Measurements from ENCODE around the gene NCK2.

- TF ChIP-seq CTCF (IDR thresholded peaks at IDR 0.05), result no peak
- TF ChIP-seq ZFP36 (IDR thresholded peaks at IDR 0.05; ENCODE audit: borderline replicate concordance, partially characterized antibody), result no peak
- no peak for TF ChIP-seq POLR2A (IDR thresholded peaks at IDR 0.05; ENCODE audit: low read length)
- no peak for TF ChIP-seq USF2 (IDR thresholded peaks at IDR 0.05)
- TF ChIP-seq BHLHE40 (IDR thresholded peaks at IDR 0.05; ENCODE audit: low read depth, low read length), result no peak
Measured at GRCh38 chr2:105853354-105854088, 108.8 kb downstream of the NCK2 start.

Measured in A549 (cell line).